HG03457 (cell line): ENCODE results near the gene ZP1.

Experiments used
- ATAC-seq: cut with Tn5 transposase; IDR thresholded peaks from one replicate; pipeline ENCODE4 v1.9.1; 2021; ENCODE audit warnings: moderate number of reproducible peaks; ENCODE audit not compliant: unreplicated experiment

Gene ZP1

DNA sequence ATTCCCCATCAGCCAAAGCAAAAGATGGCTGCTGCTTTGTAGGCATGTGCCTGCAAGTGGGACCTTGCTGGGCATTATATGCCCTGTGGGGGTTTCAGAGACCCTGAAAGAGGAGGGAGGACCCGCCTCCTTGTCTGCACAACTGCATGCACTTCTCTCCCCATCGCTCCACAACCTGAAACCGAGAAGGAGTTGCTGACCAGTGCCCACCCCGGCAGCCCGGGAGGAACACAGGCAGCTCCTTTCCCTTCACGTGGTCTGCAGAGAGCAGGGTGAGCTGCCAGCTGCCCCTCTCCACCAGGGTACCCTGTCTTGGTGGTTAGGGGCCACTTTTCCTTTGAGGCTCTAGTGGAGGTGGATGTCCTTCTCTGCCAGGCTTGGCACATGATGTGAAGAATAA is 55.6 kb downstream of the ZP1 start:
- no peak for ATAC-seq

- no peak for ATAC-seq
These were observed 56.0 kb downstream of the ZP1 start for GRCh38 chr11:60923326-60923725.

GRCh38 chr11:60923800-60924109 is 56.4 kb downstream of the ZP1 start:
- no peak for ATAC-seq

DNA sequence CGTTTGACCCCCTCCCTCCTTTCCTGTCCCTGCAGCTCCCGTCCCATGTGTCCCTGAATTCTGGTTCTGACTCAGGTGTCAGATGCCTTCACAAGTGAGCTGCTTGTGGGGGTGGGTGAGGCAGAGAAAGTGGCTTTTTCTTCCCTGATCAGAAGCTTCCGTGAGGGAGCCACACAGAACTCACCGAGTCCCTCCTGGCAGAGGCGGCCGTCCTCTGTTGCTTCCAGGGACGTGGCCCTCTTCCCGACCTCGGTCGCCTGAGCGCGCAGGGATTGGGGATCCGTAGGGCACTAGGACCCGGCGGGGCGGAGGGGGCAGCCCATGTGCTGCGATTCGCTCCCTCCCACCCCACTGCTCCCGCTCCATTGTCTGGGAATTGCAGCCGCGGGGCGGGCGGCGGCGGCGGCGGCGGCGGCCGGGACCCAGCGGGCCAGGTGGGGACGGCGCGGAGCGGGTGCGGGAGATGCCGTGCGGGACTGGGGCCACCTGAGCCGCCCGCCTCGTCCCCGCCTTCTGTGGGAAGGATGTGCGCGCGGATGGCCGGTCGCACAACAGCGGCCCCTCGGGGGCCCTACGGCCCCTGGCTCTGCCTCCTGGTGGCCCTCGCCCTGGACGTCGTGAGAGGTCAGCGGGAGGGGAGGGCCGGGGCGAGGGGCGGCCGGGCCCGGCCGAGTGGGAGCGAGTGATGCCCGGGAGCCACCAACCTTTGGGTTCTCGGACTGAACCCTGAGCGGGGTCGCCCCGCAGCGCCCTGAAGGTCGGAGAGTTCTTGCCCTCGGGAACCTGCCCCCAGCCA is 57.0 kb downstream of the ZP1 start, which contains the start of gene TMEM132A:
TMEM132A (plus strand) TSS at position 351 of the 796 bp plus-strand sequence; CDS start at position 525, 174 bp downstream.
- ATAC-seq = no peak
